Calu3 (cell line): ENCODE measurements around the gene TMED7. TPM values are rescaled to one million over a fixed set of nuclear protein-coding genes. Genes with fewer than 3 reads are reported as not detected.

Source experiments
- BruUV-seq: library from RNA; stranded (reverse); fragments of 400-500 nt; replicated peaks from 2 replicates; lab custom pipeline; 2021; lab: Mats Ljungman, UMichigan
- CTCF ChIA-PET: fragments of 300-600 bp; sonication (Branson Sonifier 250); formaldehyde crosslinking; loops from one replicate; lab custom pipeline; 2022; ENCODE audit warnings: antibody characterized with exemption; lab: Charles Lee
- DNase-seq: peaks from one replicate; pipeline ENCODE4 v3.0.0; 2022
- H3K27ac Mint-ChIP-seq: one replicate; pipeline ENCODE4 v1.8.0; 2022; ENCODE audit warnings: mixed read lengths; ENCODE audit not compliant: unreplicated experiment
- H3K27me3 Mint-ChIP-seq: one replicate; pipeline ENCODE4 v1.8.0; 2022; ENCODE audit warnings: mixed read lengths; ENCODE audit not compliant: unreplicated experiment
- H3K36me3 Mint-ChIP-seq: one replicate; pipeline ENCODE4 v1.8.0; 2022; ENCODE audit warnings: mild to moderate bottlenecking, moderate library complexity, mixed read lengths; ENCODE audit not compliant: insufficient read depth, unreplicated experiment
- H3K4me1 Mint-ChIP-seq: one replicate; pipeline ENCODE4 v1.8.0; 2022; ENCODE audit warnings: mild to moderate bottlenecking, low read depth, mixed read lengths; ENCODE audit not compliant: unreplicated experiment
- H3K4me3 Mint-ChIP-seq: one replicate; pipeline ENCODE4 v1.8.0; 2022; ENCODE audit warnings: mild to moderate bottlenecking, low read depth, moderate library complexity, mixed read lengths; ENCODE audit not compliant: unreplicated experiment
- H3K9me3 Mint-ChIP-seq: one replicate; pipeline ENCODE4 v1.8.0; 2022; ENCODE audit warnings: low read depth, mixed read lengths; ENCODE audit not compliant: unreplicated experiment
- intact Hi-C: fragments of 100-400 bp; cut with micrococcal nuclease; formaldehyde crosslinking; loops from one replicate; pipeline ENCODE4 v1.10.0; 2022; ENCODE audit not compliant: unreplicated experiment
- total RNA-seq: library from RNA; stranded (reverse); gene quantifications from 2 replicates; pipeline ENCODE4 v1.2.3, GENCODE V29; 2022
- TF ChIP-seq, protein P1 (sequence below): fragments of 200-600 bp; IDR thresholded peaks from one replicate; pipeline ENCODE4 v1.8.0; 2022; ENCODE audit warnings: antibody characterized with exemption; ENCODE audit not compliant: unreplicated experiment

The TMED7 gene
- total RNA-seq, 1 experiment from 2014 or later, result 137 TPM

GRCh38 chr5:115666023-115666422 lies 40.2 kb upstream of the TMED7 start:
- no peak overlapping the region for H3K27ac Mint-ChIP-seq
- peaks cover 9% of the 10 kb centered on the region for H3K9me3 Mint-ChIP-seq
- intact Hi-C loops, result no loop called here
- H3K36me3 Mint-ChIP-seq, result no peaks in the 10 kb centered on the region
- CTCF ChIA-PET, result no interaction called here
- TF ChIP-seq, protein P1, sequence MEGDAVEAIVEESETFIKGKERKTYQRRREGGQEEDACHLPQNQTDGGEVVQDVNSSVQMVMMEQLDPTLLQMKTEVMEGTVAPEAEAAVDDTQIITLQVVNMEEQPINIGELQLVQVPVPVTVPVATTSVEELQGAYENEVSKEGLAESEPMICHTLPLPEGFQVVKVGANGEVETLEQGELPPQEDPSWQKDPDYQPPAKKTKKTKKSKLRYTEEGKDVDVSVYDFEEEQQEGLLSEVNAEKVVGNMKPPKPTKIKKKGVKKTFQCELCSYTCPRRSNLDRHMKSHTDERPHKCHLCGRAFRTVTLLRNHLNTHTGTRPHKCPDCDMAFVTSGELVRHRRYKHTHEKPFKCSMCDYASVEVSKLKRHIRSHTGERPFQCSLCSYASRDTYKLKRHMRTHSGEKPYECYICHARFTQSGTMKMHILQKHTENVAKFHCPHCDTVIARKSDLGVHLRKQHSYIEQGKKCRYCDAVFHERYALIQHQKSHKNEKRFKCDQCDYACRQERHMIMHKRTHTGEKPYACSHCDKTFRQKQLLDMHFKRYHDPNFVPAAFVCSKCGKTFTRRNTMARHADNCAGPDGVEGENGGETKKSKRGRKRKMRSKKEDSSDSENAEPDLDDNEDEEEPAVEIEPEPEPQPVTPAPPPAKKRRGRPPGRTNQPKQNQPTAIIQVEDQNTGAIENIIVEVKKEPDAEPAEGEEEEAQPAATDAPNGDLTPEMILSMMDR, result no peak
- no peak overlapping the region for H3K4me3 Mint-ChIP-seq
- DNase-seq, result no peak
- no peaks in the 10 kb centered on the region for H3K27me3 Mint-ChIP-seq
- BruUV-seq, result no TSS peak
- no peaks in the 10 kb centered on the region for H3K4me1 Mint-ChIP-seq

DNA sequence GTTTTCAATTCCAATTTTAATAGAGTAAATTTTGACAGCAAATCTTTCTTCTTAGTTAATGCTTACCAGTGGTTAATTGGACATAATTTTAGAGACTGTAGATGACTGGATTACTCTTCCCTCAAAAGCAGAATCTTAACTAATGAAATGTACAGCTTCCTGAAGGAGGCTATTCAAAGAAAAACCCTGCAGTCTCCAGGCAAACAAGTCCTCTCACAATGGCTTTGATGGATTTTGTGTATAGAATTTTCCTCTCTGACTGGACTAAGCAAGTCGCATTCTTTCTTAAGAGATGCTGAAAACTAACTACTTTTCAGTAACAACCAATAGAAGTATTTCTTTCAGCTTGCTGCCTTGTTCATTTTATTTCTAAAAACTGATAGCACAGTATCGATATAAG lies 35.7 kb upstream of the TMED7 start:
- no TSS peak for BruUV-seq
- Mint-ChIP-seq H3K4me3 (no peak overlapping the region), H3K27me3 (no peaks in the 10 kb centered on the region), H3K4me1 (no peaks in the 10 kb centered on the region), H3K9me3 (no peaks in the 10 kb centered on the region), H3K36me3 (no peaks in the 10 kb centered on the region), H3K27ac (no peak overlapping the region)
- TF ChIP-seq, protein P1, result no peak
- intact Hi-C loops, result no loop called here
- DNase-seq, result no peak
- CTCF ChIA-PET, result no interaction called here

DNA sequence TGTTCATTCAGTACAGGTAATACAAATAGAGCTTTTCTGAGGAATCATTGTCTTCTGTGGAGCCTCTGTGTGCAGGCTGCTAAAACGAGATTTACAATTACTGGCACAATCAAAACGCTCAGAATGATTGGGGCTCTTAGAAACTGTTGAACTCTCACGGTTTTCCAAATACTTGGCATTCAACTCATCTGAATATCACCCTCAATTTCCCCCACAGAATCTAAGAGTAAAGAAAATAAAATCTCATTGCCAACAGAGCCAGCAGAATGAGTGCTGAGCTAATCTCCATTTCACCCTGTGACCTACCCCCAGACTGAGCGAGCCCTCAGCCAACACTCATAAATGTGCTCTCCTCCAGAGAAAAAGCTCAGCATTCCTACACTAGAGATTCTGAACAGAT lies 35.3 kb upstream of the TMED7 start:
- intact Hi-C loops, result no loop called here
- CTCF ChIA-PET, result no interaction called here
- BruUV-seq, result no TSS peak
- no peaks in the 10 kb centered on the region for H3K4me1 Mint-ChIP-seq
- no peaks in the 10 kb centered on the region for H3K36me3 Mint-ChIP-seq
- no peaks in the 10 kb centered on the region for H3K9me3 Mint-ChIP-seq
- no peak overlapping the region for H3K4me3 Mint-ChIP-seq
- TF ChIP-seq, protein P1, result no peak
- no peaks in the 10 kb centered on the region for H3K27me3 Mint-ChIP-seq
- no peak for DNase-seq
- no peak overlapping the region for H3K27ac Mint-ChIP-seq

- Mint-ChIP-seq H3K9me3 (no peaks in the 10 kb centered on the region), H3K36me3 (no peaks in the 10 kb centered on the region), H3K27ac (no peak overlapping the region), H3K4me1 (no peaks in the 10 kb centered on the region), H3K27me3 (no peaks in the 10 kb centered on the region), H3K4me3 (no peak overlapping the region)
- TF ChIP-seq, protein P1, result no peak
- intact Hi-C loops, result no loop called here
- DNase-seq, result no peak
- no TSS peak for BruUV-seq
- CTCF ChIA-PET, result no interaction called here
Measured at GRCh38 chr5:115657881-115658233, 32.0 kb upstream of the TMED7 start.
